ENCODE data around the gene LITAF. TPM values are rescaled to one million over a fixed set of nuclear protein-coding genes. Genes with fewer than 3 reads are reported as not detected.

Gene LITAF
- polyA plus RNA-seq, 3 donors, result 67.9 to 118 (median 69.0) TPM

- WGBS (ENCODE audit: insufficient coverage), result 100% methylated on average over 2 of the region's 13 CpGs
- no peaks in the 10 kb centered on the region for H3K9me3 ChIP-seq (replicated peaks in 1 of 2; ENCODE audit: control insufficient read depth in 1 of 2, insufficient read depth in 1 of 2, low read length in 2 of 2)
- H3K36me3 ChIP-seq (replicated peaks in 1 of 2; ENCODE audit: control insufficient read depth in 1 of 2, insufficient read depth in 2 of 2, low read length in 2 of 2), result peaks cover 36 to 48% of the 10 kb centered on the region in 2 donors
- peaks cover 11% of the 10 kb centered on the region for H4K20me1 ChIP-seq (ENCODE audit: insufficient read depth, low read length)
- Mint-ChIP-seq H3K27me3 (ENCODE audit: low read depth in 3 of 3) (peaks cover 1 to 6% (median 2%) of the 10 kb centered on the region in 3 donors), H3K36me3 (peaks cover 36 to 64% of the 10 kb centered on the region in 2 donors), H3K4me1 (peaks cover 23% of the 10 kb centered on the region), H3K27ac (no peak overlapping the region), H3K9me3 (peaks cover 0 to 5% (median 2%) of the 10 kb centered on the region in 7 donors), H3K4me3 (no peak overlapping the region)
- no peaks in the 10 kb centered on the region for H3K27me3 ChIP-seq (ENCODE audit: control insufficient read depth in 2 of 2, insufficient read depth in 2 of 2, low read length in 2 of 2)
- no peak for TF ChIP-seq CTCF (IDR thresholded peaks at IDR 0.05)
- H3K4me1 ChIP-seq (ENCODE audit: control insufficient read depth in 1 of 2, insufficient read depth in 2 of 2, low read length in 2 of 2), result peaks cover 21% of the 10 kb centered on the region in 2 donors
- H3K4me3 ChIP-seq (replicated peaks in 1 of 3; ENCODE audit: low read depth in 2 of 3, low read length in 3 of 3), result no peak overlapping the region
- DNase-seq, result no peak
- intact Hi-C loops (cut with micrococcal nuclease), result no loop called here
- H3K27ac ChIP-seq (ENCODE audit: low read depth in 1 of 2, low read length in 2 of 2), result no peak overlapping the region
- H2AFZ ChIP-seq (ENCODE audit: insufficient read depth, low read depth, low read length, poor library complexity, severe bottlenecking), result no peak overlapping the region
- H3K4me2 ChIP-seq (replicated peaks; ENCODE audit: extremely low read depth, low read length, poor library complexity, severe bottlenecking), result no peak overlapping the region
- no peaks in the 10 kb centered on the region for H3K79me2 ChIP-seq (ENCODE audit: insufficient read depth, low read length)
- no peak overlapping the region for H3K9ac ChIP-seq (ENCODE audit: insufficient read depth, low read length, poor library complexity, severe bottlenecking)
These were observed 39.4 kb downstream of the LITAF start for GRCh38 chr16:11547118-11547916.

GRCh38 chr16:11546608-11547061, 40.1 kb downstream of the LITAF start:
- peaks cover 1 to 6% (median 2%) of the 10 kb centered on the region in 3 donors for H3K27me3 Mint-ChIP-seq (ENCODE audit: low read depth in 3 of 3)
- H3K27ac Mint-ChIP-seq, result no peak overlapping the region
- Histone ChIP-seq H2AFZ (ENCODE audit: insufficient read depth, low read depth, low read length, poor library complexity, severe bottlenecking) (no peak overlapping the region), H3K9me3 (replicated peaks in 1 of 2; ENCODE audit: control insufficient read depth in 1 of 2, insufficient read depth in 1 of 2, low read length in 2 of 2) (no peaks in the 10 kb centered on the region), H3K9ac (ENCODE audit: insufficient read depth, low read length, poor library complexity, severe bottlenecking) (no peak overlapping the region), H3K27me3 (ENCODE audit: control insufficient read depth in 2 of 2, insufficient read depth in 2 of 2, low read length in 2 of 2) (no peaks in the 10 kb centered on the region), H3K27ac (ENCODE audit: low read depth in 1 of 2, low read length in 2 of 2) (no peak overlapping the region), H3K36me3 (replicated peaks in 1 of 2; ENCODE audit: control insufficient read depth in 1 of 2, insufficient read depth in 2 of 2, low read length in 2 of 2) (peaks cover 36 to 46% of the 10 kb centered on the region in 2 donors), H3K4me1 (ENCODE audit: control insufficient read depth in 1 of 2, insufficient read depth in 2 of 2, low read length in 2 of 2) (peaks cover 14% of the 10 kb centered on the region in 2 donors), H3K79me2 (ENCODE audit: insufficient read depth, low read length) (no peaks in the 10 kb centered on the region), H3K4me2 (replicated peaks; ENCODE audit: extremely low read depth, low read length, poor library complexity, severe bottlenecking) (no peak overlapping the region), H4K20me1 (ENCODE audit: insufficient read depth, low read length) (peaks cover 11% of the 10 kb centered on the region), H3K4me3 (replicated peaks in 1 of 3; ENCODE audit: low read depth in 2 of 3, low read length in 3 of 3) (no peak overlapping the region)
- peaks cover 0 to 5% (median 2%) of the 10 kb centered on the region in 7 donors for H3K9me3 Mint-ChIP-seq
- WGBS (ENCODE audit: insufficient coverage), result 90% methylated on average over 2 of the region's 5 CpGs
- H3K4me3 Mint-ChIP-seq, result no peak overlapping the region
- peaks cover 35 to 58% of the 10 kb centered on the region in 2 donors for H3K36me3 Mint-ChIP-seq
- DNase-seq, result no peak
- intact Hi-C loops (cut with micrococcal nuclease), result no loop called here
- H3K4me1 Mint-ChIP-seq, result peaks cover 23% of the 10 kb centered on the region
- no peak for TF ChIP-seq CTCF (IDR thresholded peaks at IDR 0.05)

Data from CD14-positive monocyte (primary cell).